HCT116 (cell line): Measurements from ENCODE around the gene HOXD10. TPM values are rescaled to one million over a fixed set of nuclear protein-coding genes. Genes with fewer than 3 reads are reported as not detected.

Experiments used
- ATAC-seq: fragments of 200-7000 bp; cut with Tn5 transposase; 2 replicates; pipeline ENCODE4 v1.9.1; 2020; ENCODE audit warnings: mild to moderate bottlenecking, moderate library complexity
- BruUV-seq: library from RNA; stranded (reverse); fragments of 400-500 nt; replicated peaks from 2 replicates; lab custom pipeline; 2021; lab: Mats Ljungman, UMichigan
- CTCF ChIA-PET: fragments of 300-600 bp; sonication (Branson Sonifier 250); formaldehyde crosslinking; loops from one replicate; lab custom pipeline; 2021; ENCODE audit warnings: antibody characterized with exemption; lab: Charles Lee
- POLR2A ChIA-PET: fragments of 300-600, 350-600 bp; sonication (Branson Sonifier 250); formaldehyde crosslinking; loops from one replicate; lab custom pipeline; 2021; ENCODE audit warnings: antibody characterized with exemption; lab: Charles Lee
- RAD21 ChIA-PET, 2 experiments: fragments of 300-600 bp; sonication (Branson Sonifier 250); formaldehyde crosslinking; loops; one replicate each; lab custom pipeline; 2023; ENCODE audit warnings: low total read pairs in 2 of 2; ENCODE audit not compliant: uncharacterized antibody in 2 of 2, unreplicated experiment in 2 of 2, low non-redundant PET in 1 of 2; lab: Charles Lee
- DNase-seq: peaks from one replicate; pipeline ENCODE4 v3.0.0-alpha.2; 2010; ENCODE audit warnings: low read depth, low spot score
- H2AFZ ChIP-seq: fragments of 200-600 bp; shearing (Covaris generic), sonication (generic); 2 replicates; pipeline ENCODE4 v1.6.1; 2017; ENCODE audit warnings: low read depth, mixed run types, mixed read lengths, antibody characterized with exemption, low read length; ENCODE audit not compliant: poor library complexity, severe bottlenecking
- H3K27ac ChIP-seq: 2 replicates; pipeline ENCODE4 v1.5.1; 2012; ENCODE audit warnings: low read depth, low read length
- H3K27me3 ChIP-seq: fragments of 200-600 bp; sonication (generic); 2 replicates; pipeline ENCODE4 v1.6.1; 2016; ENCODE audit warnings: mixed run types, low read length, mixed read lengths; ENCODE audit not compliant: insufficient read depth
- H3K36me3 ChIP-seq, 2 experiments: fragments of 200-500 bp in 1 of 2; fragments of 200-600 bp in 1 of 2; sonication (Bioruptor generic) in 1 of 2; sonication (generic) in 1 of 2; 2 replicates each; pipeline versions ENCODE4 v1.5.1 to v1.6.1; 2014 to 2016; ENCODE audit warnings: low read length in 2 of 2, inconsistent platforms in 1 of 2, mixed read lengths in 1 of 2, mixed run types in 1 of 2; ENCODE audit not compliant: insufficient read depth in 2 of 2, control insufficient read depth in 1 of 2
- H3K4me1 ChIP-seq, 2 experiments: fragments of 200-600 bp in 1 of 2; sonication (generic) in 1 of 2; 2 replicates each; pipeline versions ENCODE4 v1.5.1 to v1.6.1; 2012 to 2017; ENCODE audit warnings: low read length in 2 of 2, inconsistent platforms in 1 of 2, mild to moderate bottlenecking in 1 of 2, mixed read lengths in 1 of 2, mixed run types in 1 of 2, moderate library complexity in 1 of 2; ENCODE audit not compliant: insufficient read depth in 2 of 2, control insufficient read depth in 1 of 2
- H3K4me2 ChIP-seq: fragments of 200-600 bp; sonication (generic); 2 replicates; pipeline ENCODE4 v1.6.1; 2017; ENCODE audit warnings: mixed run types, low read length, mixed read lengths
- H3K4me3 ChIP-seq, 2 experiments: fragments of 200-600 bp in 1 of 2; sonication (generic) in 1 of 2; replicated peaks in 1 of 2; 2 replicates each; pipeline ENCODE4 v1.5.1; 2011 to 2016; ENCODE audit warnings: low read length in 2 of 2, control low read depth in 1 of 2, low read depth in 1 of 2, mild to moderate bottlenecking in 1 of 2, mixed read lengths in 1 of 2, mixed run types in 1 of 2
- H3K79me2 ChIP-seq: fragments of 200-600 bp; sonication (generic); 2 replicates; pipeline ENCODE4 v1.6.1; 2017; ENCODE audit warnings: mild to moderate bottlenecking, mixed run types, low read length, moderate library complexity, mixed read lengths; ENCODE audit not compliant: insufficient read depth
- H3K9ac ChIP-seq: fragments of 200-600 bp; sonication (generic); 2 replicates; pipeline ENCODE4 v1.6.1; 2016; ENCODE audit warnings: low read length, mixed read lengths
- H3K9me2 ChIP-seq: fragments of 200-600 bp; sonication (generic), shearing (Covaris generic); 2 replicates; pipeline ENCODE4 v1.6.1; 2017; ENCODE audit warnings: mixed run types, mild to moderate bottlenecking, moderate library complexity; ENCODE audit not compliant: insufficient read depth
- H3K9me3 ChIP-seq, 2 experiments: fragments of 200-500 bp in 1 of 2; fragments of 200-600 bp in 1 of 2; sonication (Bioruptor generic) in 1 of 2; sonication (generic) in 1 of 2; 2 replicates each; pipeline ENCODE4 v1.6.1; 2014 to 2017; ENCODE audit warnings: low read length in 2 of 2, mixed read lengths in 2 of 2, inconsistent platforms in 1 of 2, low read depth in 1 of 2, mild to moderate bottlenecking in 1 of 2, mixed run types in 1 of 2, moderate library complexity in 1 of 2; ENCODE audit not compliant: control insufficient read depth in 1 of 2, insufficient read depth in 1 of 2
- H4K20me1 ChIP-seq: fragments of 200-600 bp; sonication (generic), shearing (Covaris generic); 2 replicates; pipeline ENCODE4 v1.6.1; 2017; ENCODE audit warnings: mixed run types, mild to moderate bottlenecking, moderate library complexity; ENCODE audit not compliant: insufficient read depth
- CBX3 ChIP-seq: IDR thresholded peaks from 2 replicates; pipeline ENCODE4 v1.6.1; 2012; ENCODE audit warnings: low read depth
- CTCF ChIP-seq, 3 experiments: fragments of 200-600 bp in 1 of 3; sonication (generic) in 1 of 3; IDR thresholded peaks in 2 of 3; conservative IDR thresholded peaks in 1 of 3; 2 replicates each; pipeline ENCODE4 v1.5.1; 2012 to 2017; ENCODE audit warnings: low read depth in 2 of 3, low read length in 2 of 3, antibody characterized with exemption in 1 of 3, borderline replicate concordance in 1 of 3, control low read depth in 1 of 3, mild to moderate bottlenecking in 1 of 3, mixed read lengths in 1 of 3, mixed run types in 1 of 3, moderate library complexity in 1 of 3; ENCODE audit not compliant: insufficient read depth in 1 of 3
- EZH2phosphoT487 ChIP-seq: fragments of 200-600 bp; IDR thresholded peaks from 2 replicates; pipeline ENCODE4 v1.6.1; 2018; ENCODE audit warnings: antibody characterized with exemption, borderline replicate concordance
- MAX ChIP-seq: IDR thresholded peaks from 2 replicates; pipeline ENCODE4 v1.6.1; 2012
- YY1 ChIP-seq: IDR thresholded peaks from 2 replicates; pipeline ENCODE4 v1.6.1; 2011; ENCODE audit warnings: low read length, low read depth, moderate library complexity, mild to moderate bottlenecking; ENCODE audit not compliant: insufficient replicate concordance; ENCODE audit errors: extremely low read depth
- ZBTB33 ChIP-seq: IDR thresholded peaks from 2 replicates; pipeline ENCODE4 v1.6.1; 2011; ENCODE audit warnings: mild to moderate bottlenecking, low read length, moderate library complexity; ENCODE audit not compliant: insufficient replicate concordance; ENCODE audit errors: extremely low read depth
- ZFX ChIP-seq: fragments of 450-650 bp; IDR thresholded peaks from 2 replicates; pipeline ENCODE4 v1.6.1; 2017
- ZNF274 ChIP-seq: fragments of 200-500 bp; sonication (Bioruptor generic); IDR thresholded peaks from 2 replicates; pipeline ENCODE4 v1.6.1; 2014; ENCODE audit warnings: mild to moderate bottlenecking, low read depth, low read length, inconsistent platforms
- intact Hi-C: fragments of 100-400 bp; cut with micrococcal nuclease; formaldehyde crosslinking; loops from 2 replicates; pipeline ENCODE4 v1.10.0; 2022
- total RNA-seq: library from RNA; stranded (reverse); gene quantifications from one replicate; pipeline ENCODE4 v1.2.1, GENCODE V29; 2021; ENCODE audit not compliant: unreplicated experiment

HOXD10 gene
- total RNA-seq, 1 experiment from 2014 or later, result not detected

- Histone ChIP-seq H4K20me1 (no peaks in the 10 kb centered on the region), H3K4me3 (no peak within 1 kb of the TSS), H3K27me3 (no peaks in the 10 kb centered on the region), H3K27ac (no peak within 1 kb of the TSS), H3K9me3 (no peaks in the 10 kb centered on the region), H3K9ac (no peak within 1 kb of the TSS), H2AFZ (no peak within 1 kb of the TSS), H3K79me2 (no peaks in the 10 kb centered on the region), H3K4me1 (peaks cover 0 to 5% of the 10 kb centered on the region in 2 experiments; a peak in 1 of 4 replicates), H3K9me2 (no peaks in the 10 kb centered on the region), H3K4me2 (no peak within 1 kb of the TSS), H3K36me3 (no peaks in the 10 kb centered on the region)
- ChIA-PET RAD21 (no interaction called here), CTCF (no interaction called here), POLR2A (no interaction called here)
- ATAC-seq, result no peak
- no TSS peak for BruUV-seq
- intact Hi-C loops, result no loop called here
- TF ChIP-seq MAX, result no peak
- no peak for TF ChIP-seq CBX3
- TF ChIP-seq EZH2phosphoT487, result no peak
- no peak for TF ChIP-seq ZNF274
- no peak for TF ChIP-seq ZFX
- DNase-seq, result no peak
Measured at GRCh38 chr2:176122683-176123410, 6.3 kb downstream of the HOXD10 start, which contains the start of gene HOXD9. Gene HOXD9, plus strand, starts transcription at chr2:176122719. Its CDS starts 50 bp downstream, at chr2:176122769.

GRCh38 chr2:176123411-176124109 is 7.0 kb downstream of the HOXD10 start:
- Histone ChIP-seq H3K4me1 (peaks cover 0 to 5% of the 10 kb centered on the region in 2 experiments; a peak in 1 of 4 replicates), H3K27me3 (no peaks in the 10 kb centered on the region), H3K36me3 (no peaks in the 10 kb centered on the region), H3K9ac (no peak overlapping the region), H3K27ac (no peak overlapping the region), H3K9me3 (no peaks in the 10 kb centered on the region), H2AFZ (no peak overlapping the region), H4K20me1 (no peaks in the 10 kb centered on the region), H3K4me3 (no peak overlapping the region), H3K9me2 (no peaks in the 10 kb centered on the region), H3K4me2 (no peak overlapping the region), H3K79me2 (no peaks in the 10 kb centered on the region)
- BruUV-seq, result no TSS peak
- ChIA-PET POLR2A (no interaction called here), RAD21 (no interaction called here), CTCF (no interaction called here)
- intact Hi-C loops, result no loop called here
- DNase-seq, result no peak
- no peak for ATAC-seq
- TF ChIP-seq YY1 (no peak), CBX3 (no peak), ZBTB33 (no peak), CTCF (IDR thresholded peaks at IDR 0.05 in 2 of 3, conservative IDR thresholded peaks at IDR 0.05 in 1 of 3; ENCODE audit: borderline replicate concordance in 1 of 3, insufficient read depth in 1 of 3, low read depth in 2 of 3, low read length in 2 of 3) (no peak), EZH2phosphoT487 (no peak)
